Kidney epithelial cell (primary cell): ENCODE measurements around the gene SOX2. TPM values are rescaled to one million over a fixed set of nuclear protein-coding genes. Genes with fewer than 3 reads are reported as not detected.
A peak's percentile ranks its signal among the peaks of the same experiment; 100 is the strongest.

ENCODE experiments used
- DNase-seq: peaks from one replicate; pipeline ENCODE4 v3.0.0-alpha.2; 2010; ENCODE audit warnings: low read depth
- H3K27me3 ChIP-seq: 2 replicates; pipeline ENCODE4 v1.6.0; 2011; ENCODE audit warnings: low read length; ENCODE audit not compliant: control insufficient read depth, insufficient read depth
- H3K36me3 ChIP-seq: 2 replicates; pipeline ENCODE4 v1.5.1; 2011; ENCODE audit warnings: low read length; ENCODE audit not compliant: control insufficient read depth, insufficient read depth
- H3K4me3 ChIP-seq: 2 replicates; pipeline ENCODE4 v1.5.1; 2011; ENCODE audit warnings: low read depth, mild to moderate bottlenecking, control low read depth, low read length
- total RNA-seq: library from RNA; depleted of rRNA; stranded (reverse); fragments of >200 nt; gene quantifications from 2 replicates; pipeline ENCODE4 v1.2.3, GENCODE V29; 2015
- TF ChIP-seq, protein P1 (sequence below): IDR thresholded peaks from 2 replicates; pipeline ENCODE4 v1.5.1; 2011; ENCODE audit warnings: mild to moderate bottlenecking, moderate library complexity, low read length, control low read depth, inconsistent platforms; ENCODE audit not compliant: insufficient read depth, poor library complexity, severe bottlenecking

The SOX2 gene
- not detected in 2 replicates for total RNA-seq

GRCh38 chr3:181711325-181712135, at the start of gene SOX2:
Gene SOX2 (plus strand): TSS chr3:181711925. CDS start chr3:181712361, 436 bp downstream.
- H3K36me3 ChIP-seq: no peaks in the 10 kb centered on the region
- DNase-seq: peak; percentile 52
- TF ChIP-seq, protein P1, sequence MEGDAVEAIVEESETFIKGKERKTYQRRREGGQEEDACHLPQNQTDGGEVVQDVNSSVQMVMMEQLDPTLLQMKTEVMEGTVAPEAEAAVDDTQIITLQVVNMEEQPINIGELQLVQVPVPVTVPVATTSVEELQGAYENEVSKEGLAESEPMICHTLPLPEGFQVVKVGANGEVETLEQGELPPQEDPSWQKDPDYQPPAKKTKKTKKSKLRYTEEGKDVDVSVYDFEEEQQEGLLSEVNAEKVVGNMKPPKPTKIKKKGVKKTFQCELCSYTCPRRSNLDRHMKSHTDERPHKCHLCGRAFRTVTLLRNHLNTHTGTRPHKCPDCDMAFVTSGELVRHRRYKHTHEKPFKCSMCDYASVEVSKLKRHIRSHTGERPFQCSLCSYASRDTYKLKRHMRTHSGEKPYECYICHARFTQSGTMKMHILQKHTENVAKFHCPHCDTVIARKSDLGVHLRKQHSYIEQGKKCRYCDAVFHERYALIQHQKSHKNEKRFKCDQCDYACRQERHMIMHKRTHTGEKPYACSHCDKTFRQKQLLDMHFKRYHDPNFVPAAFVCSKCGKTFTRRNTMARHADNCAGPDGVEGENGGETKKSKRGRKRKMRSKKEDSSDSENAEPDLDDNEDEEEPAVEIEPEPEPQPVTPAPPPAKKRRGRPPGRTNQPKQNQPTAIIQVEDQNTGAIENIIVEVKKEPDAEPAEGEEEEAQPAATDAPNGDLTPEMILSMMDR: no peak
- peak within 1 kb of the TSS; percentile 13 for H3K4me3 ChIP-seq
- H3K27me3 ChIP-seq: peaks cover 54% of the 10 kb centered on the region

DNA sequence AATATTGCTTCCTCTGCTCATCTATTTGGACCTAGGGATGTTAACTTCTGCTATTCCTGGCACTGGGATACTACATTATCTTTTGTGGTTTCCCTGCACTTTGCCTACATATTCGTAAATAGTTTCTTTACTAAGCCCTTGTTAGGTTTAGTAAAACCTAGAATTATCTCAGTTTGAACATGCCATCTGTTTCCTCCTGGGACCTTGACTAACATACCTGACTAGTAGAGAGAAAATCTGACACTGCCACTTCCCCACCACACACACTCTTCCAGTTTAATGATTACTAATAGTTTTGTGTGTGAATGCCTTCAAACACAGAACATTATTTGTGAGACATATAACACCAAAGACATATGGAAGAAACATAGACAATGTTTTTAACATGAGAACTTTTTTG, 28.2 kb upstream of the SOX2 start:
- H3K27me3 ChIP-seq: no peaks in the 10 kb centered on the region
- TF ChIP-seq, protein P1: no peak
- no peak for DNase-seq
- H3K36me3 ChIP-seq: no peaks in the 10 kb centered on the region
- H3K4me3 ChIP-seq: no peak overlapping the region

DNA sequence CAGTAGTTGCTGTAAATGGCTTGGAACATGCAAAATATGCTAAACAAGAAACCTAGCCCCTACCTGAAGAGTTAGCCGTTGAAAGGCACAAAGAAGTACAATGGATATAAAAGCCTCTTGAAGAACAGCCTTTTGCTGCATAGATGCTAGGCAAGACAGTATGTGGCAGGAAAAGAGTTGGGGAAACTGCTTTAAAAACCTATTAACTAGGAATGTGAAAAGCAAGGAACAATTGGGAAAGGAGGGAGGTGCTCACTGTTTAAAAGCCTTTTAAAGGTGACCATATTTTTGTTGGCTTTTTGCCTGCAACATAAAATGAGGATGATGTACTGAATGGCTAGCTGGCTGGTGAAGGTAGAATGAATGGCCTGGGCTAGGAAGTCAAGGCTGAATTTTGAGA, 24.5 kb upstream of the SOX2 start:
- Histone ChIP-seq H3K4me3 (no peak overlapping the region), H3K27me3 (no peaks in the 10 kb centered on the region), H3K36me3 (no peaks in the 10 kb centered on the region)
- no peak for DNase-seq
- TF ChIP-seq, protein P1: no peak

GRCh38 chr3:181687731-181688130, 24.0 kb upstream of the SOX2 start:
- no peak for DNase-seq
- TF ChIP-seq, protein P1: no peak
- no peaks in the 10 kb centered on the region for H3K27me3 ChIP-seq

GRCh38 chr3:181689546-181689945, 22.2 kb upstream of the SOX2 start:
- Histone ChIP-seq H3K36me3 (no peaks in the 10 kb centered on the region), H3K27me3 (no peaks in the 10 kb centered on the region), H3K4me3 (no peak overlapping the region)
- DNase-seq: no peak
- TF ChIP-seq, protein P1: no peak

More at GRCh38 chr3:181687731-181688130, 24.0 kb upstream of the SOX2 start:
- H3K4me3 ChIP-seq: no peak overlapping the region
- no peaks in the 10 kb centered on the region for H3K36me3 ChIP-seq

DNA sequence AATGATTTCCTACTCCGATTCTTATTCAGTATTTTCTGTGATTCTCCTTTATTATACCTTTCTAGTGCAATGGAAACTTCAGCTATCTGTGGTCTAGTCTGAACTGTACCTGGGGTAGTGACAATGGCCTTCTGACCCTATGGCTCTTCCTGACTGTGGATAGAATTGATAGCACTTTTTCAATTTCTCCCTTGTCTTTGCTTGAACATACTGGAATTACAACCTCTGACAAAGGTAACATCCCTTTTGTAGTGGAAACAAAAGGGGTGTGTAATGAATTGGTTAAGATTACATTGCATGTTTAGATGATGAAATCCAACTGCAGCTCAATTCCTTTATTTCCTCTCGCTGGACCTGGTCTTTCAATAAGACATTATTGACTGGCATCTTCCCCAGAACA, 21.0 kb upstream of the SOX2 start:
- peaks cover 9% of the 10 kb centered on the region for H3K27me3 ChIP-seq
- no peaks in the 10 kb centered on the region for H3K36me3 ChIP-seq
- DNase-seq: no peak
- TF ChIP-seq, protein P1: no peak
- no peak overlapping the region for H3K4me3 ChIP-seq
